GM23338 (cell line): ENCODE measurements around the gene KCNT1. TPM values are rescaled to one million over a fixed set of nuclear protein-coding genes. Genes with fewer than 3 reads are reported as not detected.

Experiments used
- ATAC-seq: fragments of 200-7000 bp; cut with Tn5 transposase; 3 replicates; pipeline ENCODE4 v1.9.1; 2020
- DNase-seq: peaks from one replicate; pipeline ENCODE4 v3.0.0-alpha.2; 2015; ENCODE audit warnings: low spot score
- H2AFZ ChIP-seq: fragments of 200-600 bp; sonication (generic); 2 replicates; pipeline ENCODE4 v1.8.0; 2016; ENCODE audit warnings: antibody characterized with exemption, mild to moderate bottlenecking, moderate library complexity
- H3F3A ChIP-seq: fragments of 200-600 bp; sonication (generic); replicated peaks from 2 replicates; pipeline ENCODE4 v1.8.0; 2017; ENCODE audit warnings: antibody characterized with exemption, mixed run types, low read depth
- H3K27ac ChIP-seq: fragments of 200-600 bp; sonication (generic); 2 replicates; pipeline ENCODE4 v1.6.1; 2016; ENCODE audit warnings: low read depth
- H3K27me3 ChIP-seq: fragments of 200-600 bp; sonication (generic); 2 replicates; pipeline ENCODE4 v1.8.0; 2016; ENCODE audit warnings: mild to moderate bottlenecking, mixed run types, moderate library complexity; ENCODE audit not compliant: insufficient read depth
- H3K36me3 ChIP-seq: fragments of 200-600 bp; sonication (generic); 2 replicates; pipeline ENCODE4 v1.8.0; 2016; ENCODE audit warnings: mild to moderate bottlenecking; ENCODE audit not compliant: insufficient read depth
- H3K4me1 ChIP-seq: fragments of 200-600 bp; sonication (generic); 2 replicates; pipeline ENCODE4 v1.8.0; 2016; ENCODE audit warnings: mild to moderate bottlenecking, moderate library complexity; ENCODE audit not compliant: insufficient read depth
- H3K4me2 ChIP-seq: fragments of 200-600 bp; sonication (generic); 2 replicates; pipeline ENCODE4 v1.7.1; 2017; ENCODE audit warnings: mixed run types
- H3K4me3 ChIP-seq: fragments of 200-600 bp; sonication (generic); 2 replicates; pipeline ENCODE4 v1.6.1; 2016; ENCODE audit warnings: mixed run types
- H3K79me2 ChIP-seq: fragments of 200-600 bp; sonication (generic); replicated peaks from 2 replicates; pipeline ENCODE4 v1.8.0; 2017; ENCODE audit warnings: mild to moderate bottlenecking; ENCODE audit not compliant: insufficient read depth
- H3K9me2 ChIP-seq: fragments of 200-600 bp; sonication (generic); 2 replicates; pipeline ENCODE4 v1.8.0; 2017; ENCODE audit not compliant: insufficient read depth
- H4K20me1 ChIP-seq: fragments of 200-600 bp; sonication (generic); replicated peaks from 2 replicates; pipeline ENCODE4 v1.8.0; 2017; ENCODE audit warnings: mild to moderate bottlenecking; ENCODE audit not compliant: insufficient read depth
- H3K27ac Mint-ChIP-seq: 2 replicates; pipeline ENCODE4 v1.8.0; 2020; ENCODE audit warnings: inconsistent platforms, mild to moderate bottlenecking, moderate library complexity, mixed read lengths
- H3K27me3 Mint-ChIP-seq: 3 replicates; pipeline ENCODE4 v1.8.0; 2022; ENCODE audit warnings: low read depth, mild to moderate bottlenecking, moderate library complexity, mixed read lengths, inconsistent platforms; ENCODE audit not compliant: insufficient read depth, poor library complexity
- H3K36me3 Mint-ChIP-seq: 3 replicates; pipeline ENCODE4 v1.8.0; 2021; ENCODE audit warnings: low read depth, mild to moderate bottlenecking, inconsistent platforms, moderate library complexity, mixed read lengths
- H3K4me1 Mint-ChIP-seq: 3 replicates; pipeline ENCODE4 v1.8.0; 2020; ENCODE audit warnings: mild to moderate bottlenecking, inconsistent platforms, mixed read lengths
- H3K4me3 Mint-ChIP-seq: 3 replicates; pipeline ENCODE4 v1.8.0; 2021; ENCODE audit warnings: moderate library complexity, mild to moderate bottlenecking, inconsistent platforms, mixed read lengths
- H3K9me3 Mint-ChIP-seq: 3 replicates; pipeline ENCODE4 v1.8.0; 2020; ENCODE audit warnings: moderate library complexity, mild to moderate bottlenecking, inconsistent platforms, mixed read lengths
- CTCF ChIP-seq, 2 experiments: fragments of 200-600 bp in 1 of 2; sonication (generic) in 1 of 2; conservative IDR thresholded peaks; 2 replicates each; pipeline versions ENCODE4 v1.5.1 to v1.6.1; 2016 to 2017; ENCODE audit warnings: antibody characterized with exemption in 2 of 2, low read depth in 2 of 2, mild to moderate bottlenecking in 2 of 2, moderate library complexity in 1 of 2
- ETS1 ChIP-seq: IDR thresholded peaks from 2 replicates; pipeline ENCODE4 v1.6.1; 2016; ENCODE audit warnings: antibody characterized with exemption
- EZH2 ChIP-seq: fragments of 200-600 bp; sonication (generic); IDR thresholded peaks from one replicate; pipeline ENCODE4 v1.8.0; 2017; ENCODE audit warnings: antibody characterized with exemption, mild to moderate bottlenecking, low read depth; ENCODE audit not compliant: unreplicated experiment
- EZH2phosphoT487 ChIP-seq: fragments of 200-600 bp; sonication (generic); IDR thresholded peaks from one replicate; pipeline ENCODE4 v1.8.1; 2018; ENCODE audit warnings: antibody characterized with exemption; ENCODE audit not compliant: unreplicated experiment
- NANOG ChIP-seq: IDR thresholded peaks from 2 replicates; pipeline ENCODE4 v1.6.1; 2016; ENCODE audit warnings: antibody characterized with exemption, borderline replicate concordance
- REST ChIP-seq: IDR thresholded peaks from one replicate; pipeline ENCODE4 v1.6.1; 2018; ENCODE audit warnings: antibody characterized with exemption; ENCODE audit not compliant: unreplicated experiment
- STAT1 ChIP-seq: IDR thresholded peaks from one replicate; pipeline ENCODE4 v1.6.1; 2016; ENCODE audit warnings: antibody characterized with exemption; ENCODE audit not compliant: unreplicated experiment
- ZNF114 ChIP-seq: fragments of 250-450 bp; sonication (Bioruptor Pico); IDR thresholded peaks from 2 replicates; pipeline ENCODE4 v1.5.0; 2020; ENCODE audit warnings: mild to moderate bottlenecking, moderate library complexity
- ZNF331 ChIP-seq: fragments of 250-450 bp; sonication (Bioruptor Pico); IDR thresholded peaks from 2 replicates; pipeline ENCODE4 v1.5.0; 2020; ENCODE audit warnings: low read depth, mild to moderate bottlenecking, moderate library complexity
- ZNF462 ChIP-seq: fragments of 250-450 bp; sonication (Bioruptor Pico); IDR thresholded peaks from 2 replicates; pipeline ENCODE4 v1.5.0; 2020; ENCODE audit warnings: mild to moderate bottlenecking, moderate library complexity
- polyA plus RNA-seq: library from polyadenylated mRNA; unstranded; fragments of >200 nt; fragmentation: Nextera tagmentation; extraction: Ambion mirVana; gene quantifications from 2 replicates; pipeline ENCODE4 v1.2.1, GENCODE V29; 2016
- total RNA-seq: library from RNA; depleted of rRNA; stranded (reverse); fragments of >200 nt; shearing (Covaris generic); gene quantifications from 2 replicates; pipeline ENCODE4 v1.2.3, GENCODE V29; 2014

KCNT1 gene
- total and polyA plus RNA-seq, 2 experiments from 2014 or later, result 0.05 to 0.28 TPM

GRCh38 chr9:135678236-135679017 lies 23.6 kb upstream of the KCNT1 start:
- H3K4me3 Mint-ChIP-seq, result no peak overlapping the region

More at GRCh38 chr9:135678236-135679017, 23.6 kb upstream of the KCNT1 start:
- Histone ChIP-seq H3K36me3 (no peaks in the 10 kb centered on the region), H3F3A (no peaks in the 10 kb centered on the region), H3K9me2 (no peaks in the 10 kb centered on the region), H2AFZ (no peak overlapping the region), H3K27ac (no peak overlapping the region), H3K4me2 (no peak overlapping the region), H4K20me1 (no peaks in the 10 kb centered on the region), H3K4me3 (no peak overlapping the region), H3K27me3 (no peaks in the 10 kb centered on the region), H3K79me2 (no peaks in the 10 kb centered on the region), H3K4me1 (no peaks in the 10 kb centered on the region; the same call in 1 of the 2 replicates)
- peaks cover 4% of the 10 kb centered on the region; the same call in 1 of the 3 replicates for H3K9me3 Mint-ChIP-seq
- TF ChIP-seq NANOG, result no peak
- TF ChIP-seq EZH2phosphoT487, result no peak
- TF ChIP-seq ZNF114 (CRISPR knock-in tag), result no peak
- TF ChIP-seq CTCF (conservative IDR thresholded peaks at IDR 0.05; ENCODE audit: low read depth in 2 of 2), result no peak
- TF ChIP-seq STAT1, result no peak
- TF ChIP-seq ZNF462 (CRISPR knock-in tag), result no peak
- TF ChIP-seq ZNF331 (CRISPR knock-in tag), result no peak
- no peak for TF ChIP-seq EZH2
- no peak for TF ChIP-seq REST
- no peak for TF ChIP-seq ETS1
- H3K27me3 Mint-ChIP-seq, result peaks cover 5% of the 10 kb centered on the region
- DNase-seq (no peak), ATAC-seq (no peak)
- H3K27ac Mint-ChIP-seq, result no peak overlapping the region
- no peaks in the 10 kb centered on the region for H3K36me3 Mint-ChIP-seq
- peaks cover 8% of the 10 kb centered on the region for H3K4me1 Mint-ChIP-seq
